Neural crest cell (in vitro differentiated cells): ENCODE data around the gene BAIAP2L2. TPM values are rescaled to one million over a fixed set of nuclear protein-coding genes. Genes with fewer than 3 reads are reported as not detected.
A peak's percentile ranks its signal among the peaks of the same experiment; 100 is the strongest.

ENCODE experiments used
- DNase-seq: peaks from one replicate; pipeline ENCODE4 v3.0.0; 2021; ENCODE audit warnings: low read depth, mixed read lengths, low spot score
- H3K27ac Mint-ChIP-seq: one replicate; pipeline ENCODE4 v1.8.0; 2021; ENCODE audit warnings: mild to moderate bottlenecking, mixed read lengths; ENCODE audit not compliant: unreplicated experiment
- H3K27me3 Mint-ChIP-seq: 2 replicates; pipeline ENCODE4 v1.8.0; 2021; ENCODE audit warnings: low read depth, mild to moderate bottlenecking, mixed read lengths
- H3K36me3 Mint-ChIP-seq: 2 replicates; pipeline ENCODE4 v1.8.0; 2021; ENCODE audit warnings: low read depth, mild to moderate bottlenecking, mixed read lengths
- H3K4me1 Mint-ChIP-seq: 2 replicates; pipeline ENCODE4 v1.8.0; 2021; ENCODE audit warnings: mixed read lengths
- H3K4me3 Mint-ChIP-seq: one replicate; pipeline ENCODE4 v1.8.0; 2021; ENCODE audit warnings: mild to moderate bottlenecking, mixed read lengths
- H3K9me3 Mint-ChIP-seq: 2 replicates; pipeline ENCODE4 v1.8.0; 2021; ENCODE audit warnings: mixed read lengths
- total RNA-seq: library from RNA; stranded (reverse); gene quantifications from 2 replicates; pipeline ENCODE4 v1.2.1, GENCODE V29; 2021
- TF ChIP-seq, protein P1 (sequence below): fragments of 200-600 bp; sonication (generic); conservative IDR thresholded peaks from 2 replicates; pipeline ENCODE4 v1.5.0; 2021; ENCODE audit warnings: antibody characterized with exemption, mild to moderate bottlenecking

The BAIAP2L2 gene
- total RNA-seq, 1 donor from 2014 or later: 0.51 TPM

DNA sequence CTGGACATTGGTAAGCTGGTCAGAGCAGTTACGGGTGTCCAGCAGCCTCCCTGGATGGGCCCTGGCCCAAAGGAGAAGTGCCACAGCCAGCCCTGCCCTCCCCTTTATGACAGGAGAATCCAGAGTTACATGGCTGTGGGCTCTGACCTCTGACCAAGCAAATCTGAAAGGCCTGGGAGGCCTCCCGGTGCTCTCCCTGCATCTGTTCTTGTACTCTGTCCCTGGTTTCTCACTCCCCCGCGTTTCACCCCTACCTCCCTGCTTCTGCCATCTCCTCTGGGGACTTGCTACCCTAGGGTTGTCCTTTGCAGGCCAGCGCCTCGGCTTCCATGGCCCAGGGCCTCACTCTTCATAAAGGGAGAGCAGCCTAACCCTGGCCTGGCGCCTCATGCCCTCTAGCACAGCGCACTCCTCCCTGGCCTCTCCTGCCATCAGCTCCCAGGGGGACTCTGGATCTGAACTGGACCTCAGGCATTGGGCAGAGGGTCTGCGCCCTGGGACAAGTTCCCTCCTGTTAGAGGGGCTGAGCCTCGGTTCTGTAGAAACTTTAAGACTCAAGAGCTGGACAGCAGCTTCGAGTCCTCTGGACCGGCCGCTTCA, 42.6 kb downstream of the BAIAP2L2 start:
- H3K36me3 Mint-ChIP-seq: no peaks in the 10 kb centered on the region
- peak overlapping the region; percentile 3 for H3K27ac Mint-ChIP-seq
- no peak for DNase-seq
- TF ChIP-seq, protein P1, sequence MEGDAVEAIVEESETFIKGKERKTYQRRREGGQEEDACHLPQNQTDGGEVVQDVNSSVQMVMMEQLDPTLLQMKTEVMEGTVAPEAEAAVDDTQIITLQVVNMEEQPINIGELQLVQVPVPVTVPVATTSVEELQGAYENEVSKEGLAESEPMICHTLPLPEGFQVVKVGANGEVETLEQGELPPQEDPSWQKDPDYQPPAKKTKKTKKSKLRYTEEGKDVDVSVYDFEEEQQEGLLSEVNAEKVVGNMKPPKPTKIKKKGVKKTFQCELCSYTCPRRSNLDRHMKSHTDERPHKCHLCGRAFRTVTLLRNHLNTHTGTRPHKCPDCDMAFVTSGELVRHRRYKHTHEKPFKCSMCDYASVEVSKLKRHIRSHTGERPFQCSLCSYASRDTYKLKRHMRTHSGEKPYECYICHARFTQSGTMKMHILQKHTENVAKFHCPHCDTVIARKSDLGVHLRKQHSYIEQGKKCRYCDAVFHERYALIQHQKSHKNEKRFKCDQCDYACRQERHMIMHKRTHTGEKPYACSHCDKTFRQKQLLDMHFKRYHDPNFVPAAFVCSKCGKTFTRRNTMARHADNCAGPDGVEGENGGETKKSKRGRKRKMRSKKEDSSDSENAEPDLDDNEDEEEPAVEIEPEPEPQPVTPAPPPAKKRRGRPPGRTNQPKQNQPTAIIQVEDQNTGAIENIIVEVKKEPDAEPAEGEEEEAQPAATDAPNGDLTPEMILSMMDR: no peak
- H3K4me3 Mint-ChIP-seq: peak overlapping the region; percentile 19
- H3K27me3 Mint-ChIP-seq: no peaks in the 10 kb centered on the region
- no peaks in the 10 kb centered on the region for H3K9me3 Mint-ChIP-seq
- peaks cover 36% of the 10 kb centered on the region for H3K4me1 Mint-ChIP-seq

DNA sequence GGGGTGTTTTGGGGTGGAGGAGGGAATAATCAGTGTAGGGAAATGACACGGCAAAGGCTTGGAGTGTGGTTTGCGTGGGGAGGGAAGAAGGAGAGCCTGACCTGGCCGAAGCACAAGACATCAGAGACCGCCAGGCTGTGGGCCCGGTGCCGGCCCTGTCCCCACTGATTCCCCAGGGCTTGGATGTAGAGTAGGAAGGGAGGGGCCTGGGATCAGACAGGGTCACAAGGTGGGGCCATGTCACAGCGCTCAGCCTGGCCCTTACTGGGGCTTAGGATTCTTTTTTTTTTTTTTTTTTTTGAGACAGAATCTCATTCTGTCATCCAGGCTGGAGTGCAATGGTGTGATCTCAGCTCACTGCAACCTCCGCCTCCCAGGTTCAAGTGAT, 43.5 kb downstream of the BAIAP2L2 start:
- Mint-ChIP-seq H3K36me3 (peaks cover 3% of the 10 kb centered on the region), H3K27me3 (no peaks in the 10 kb centered on the region), H3K9me3 (no peaks in the 10 kb centered on the region), H3K4me1 (peaks cover 41% of the 10 kb centered on the region), H3K27ac (peak overlapping the region; percentile 88), H3K4me3 (peak overlapping the region; percentile 44)
- TF ChIP-seq, protein P1: no peak
- DNase-seq: no peak

DNA sequence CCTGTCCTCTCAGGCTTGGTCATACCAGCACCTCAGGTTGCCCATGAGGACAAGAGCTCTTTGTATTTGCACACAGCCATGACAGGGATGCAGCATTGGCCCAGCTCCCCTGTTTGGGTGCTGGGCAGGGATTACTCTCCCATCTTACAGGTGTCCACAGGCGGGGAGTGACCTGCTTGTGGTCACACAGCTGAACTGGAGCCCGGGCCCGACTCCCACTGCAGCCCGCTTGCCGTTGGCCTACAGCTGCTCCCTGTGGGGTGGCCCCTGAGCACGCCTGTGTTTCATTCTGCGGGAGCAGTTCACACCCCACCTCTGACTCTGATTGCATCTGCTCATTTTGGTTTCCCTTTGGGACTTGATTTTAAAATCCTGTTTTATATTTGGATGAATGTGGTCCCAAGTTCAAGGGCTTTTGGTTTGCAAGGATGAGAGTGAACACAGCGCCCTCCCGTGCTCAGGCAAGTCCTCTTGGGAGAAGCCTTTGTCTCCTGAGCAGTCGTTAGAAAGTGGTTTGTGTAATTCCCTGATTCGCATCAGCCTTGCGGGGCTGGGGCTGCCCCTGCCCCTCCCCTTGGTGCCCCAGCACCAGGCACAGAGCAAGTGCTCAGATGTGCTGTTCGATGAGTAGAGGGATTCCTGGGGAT, 44.0 kb downstream of the BAIAP2L2 start:
- peaks cover 41% of the 10 kb centered on the region for H3K4me1 Mint-ChIP-seq
- H3K9me3 Mint-ChIP-seq: no peaks in the 10 kb centered on the region
- peaks cover 3% of the 10 kb centered on the region for H3K36me3 Mint-ChIP-seq
- H3K27ac Mint-ChIP-seq: peak overlapping the region; percentile 88
- DNase-seq: no peak
- H3K27me3 Mint-ChIP-seq: no peaks in the 10 kb centered on the region
- TF ChIP-seq, protein P1: no peak
- H3K4me3 Mint-ChIP-seq: peak overlapping the region; percentile 44

- Mint-ChIP-seq H3K4me1 (peaks cover 38% of the 10 kb centered on the region), H3K27me3 (no peaks in the 10 kb centered on the region), H3K36me3 (peaks cover 3% of the 10 kb centered on the region), H3K4me3 (no peak overlapping the region), H3K9me3 (no peaks in the 10 kb centered on the region), H3K27ac (no peak overlapping the region)
- no peak for DNase-seq
- TF ChIP-seq, protein P1: no peak
These were observed 44.9 kb downstream of the BAIAP2L2 start for GRCh38 chr22:38065539-38065938.

- peaks cover 24% of the 10 kb centered on the region for H3K4me1 Mint-ChIP-seq
- TF ChIP-seq, protein P1: no peak
- peak overlapping the region; percentile 44 for H3K27ac Mint-ChIP-seq
- no peak overlapping the region for H3K4me3 Mint-ChIP-seq
- no peak for DNase-seq
- H3K36me3 Mint-ChIP-seq: peaks cover 5% of the 10 kb centered on the region
- no peaks in the 10 kb centered on the region for H3K9me3 Mint-ChIP-seq
- H3K27me3 Mint-ChIP-seq: no peaks in the 10 kb centered on the region
These were observed 47.7 kb downstream of the BAIAP2L2 start for GRCh38 chr22:38062791-38063190.
